NK-92 treated with Interleukin-12 subunit alpha and Interleukin-12 subunit beta, amount 100 ng/mL, for 24 hours (cell line): Measurements from ENCODE around the gene OSR1.

Source experiments
- DNase-seq: peaks from one replicate; lab custom pipeline; 2025; lab: John Stamatoyannopoulos, UW

The OSR1 gene

GRCh38 chr2:19357402-19358241 lies 801 bp downstream of the OSR1 start:
- no peak for DNase-seq

GRCh38 chr2:19356545-19357401 lies 1.6 kb downstream of the OSR1 start:
- DNase-seq = no peak

- DNase-seq = no peak
These were observed 2.4 kb downstream of the OSR1 start for GRCh38 chr2:19355931-19356544.

- DNase-seq = no peak
These were observed 3.0 kb downstream of the OSR1 start for GRCh38 chr2:19355416-19355821.

GRCh38 chr2:19355014-19355405 lies 3.4 kb downstream of the OSR1 start:
- no peak for DNase-seq

- DNase-seq = no peak
These were observed 4.7 kb downstream of the OSR1 start for GRCh38 chr2:19353721-19354050.

- no peak for DNase-seq
These were observed 5.3 kb downstream of the OSR1 start for GRCh38 chr2:19352946-19353720.

GRCh38 chr2:19351899-19352697 lies 6.3 kb downstream of the OSR1 start:
- no peak for DNase-seq

GRCh38 chr2:19351499-19351898 lies 6.9 kb downstream of the OSR1 start:
- no peak for DNase-seq

- no peak for DNase-seq
These were observed 7.6 kb downstream of the OSR1 start for GRCh38 chr2:19350678-19351401.

- DNase-seq = peak; percentile 14
These were observed 8.3 kb downstream of the OSR1 start for GRCh38 chr2:19349911-19350677.

GRCh38 chr2:19348692-19349091 lies 9.7 kb downstream of the OSR1 start:
- no peak for DNase-seq

- peak; percentile 57 for DNase-seq
These were observed 10.5 kb downstream of the OSR1 start for GRCh38 chr2:19347619-19348562.

GRCh38 chr2:19346983-19347618 lies 11.3 kb downstream of the OSR1 start:
- DNase-seq = no peak

GRCh38 chr2:19337742-19338141 lies 20.7 kb downstream of the OSR1 start:
- no peak for DNase-seq

- no peak for DNase-seq
These were observed 21.2 kb downstream of the OSR1 start for GRCh38 chr2:19337202-19337601.

- no peak for DNase-seq
These were observed 21.6 kb downstream of the OSR1 start for GRCh38 chr2:19336781-19337180.

- no peak for DNase-seq
These were observed 25.9 kb downstream of the OSR1 start for GRCh38 chr2:19332503-19332902.
